ENCODE data around the gene LYZL6. TPM values are rescaled to one million over a fixed set of nuclear protein-coding genes. Genes with fewer than 3 reads are reported as not detected.

LYZL6 gene
- total RNA-seq, 1 experiment from 2014 or later = not detected

- Mint-ChIP-seq H3K4me1 (no peaks in the 10 kb centered on the region), H3K4me3 (no peak overlapping the region), H3K27me3 (ENCODE audit: low read depth) (peaks cover 6% of the 10 kb centered on the region; the same call in 1 of the 2 replicates), H3K36me3 (no peaks in the 10 kb centered on the region), H3K9me3 (peaks cover 23% of the 10 kb centered on the region), H3K27ac (no peak overlapping the region)
- ChIA-PET POLR2A (no interaction called here), CTCF (no interaction called here)
- ATAC-seq (no peak), DNase-seq (ENCODE audit: low spot score) (no peak)
- TF ChIP-seq, protein P1, sequence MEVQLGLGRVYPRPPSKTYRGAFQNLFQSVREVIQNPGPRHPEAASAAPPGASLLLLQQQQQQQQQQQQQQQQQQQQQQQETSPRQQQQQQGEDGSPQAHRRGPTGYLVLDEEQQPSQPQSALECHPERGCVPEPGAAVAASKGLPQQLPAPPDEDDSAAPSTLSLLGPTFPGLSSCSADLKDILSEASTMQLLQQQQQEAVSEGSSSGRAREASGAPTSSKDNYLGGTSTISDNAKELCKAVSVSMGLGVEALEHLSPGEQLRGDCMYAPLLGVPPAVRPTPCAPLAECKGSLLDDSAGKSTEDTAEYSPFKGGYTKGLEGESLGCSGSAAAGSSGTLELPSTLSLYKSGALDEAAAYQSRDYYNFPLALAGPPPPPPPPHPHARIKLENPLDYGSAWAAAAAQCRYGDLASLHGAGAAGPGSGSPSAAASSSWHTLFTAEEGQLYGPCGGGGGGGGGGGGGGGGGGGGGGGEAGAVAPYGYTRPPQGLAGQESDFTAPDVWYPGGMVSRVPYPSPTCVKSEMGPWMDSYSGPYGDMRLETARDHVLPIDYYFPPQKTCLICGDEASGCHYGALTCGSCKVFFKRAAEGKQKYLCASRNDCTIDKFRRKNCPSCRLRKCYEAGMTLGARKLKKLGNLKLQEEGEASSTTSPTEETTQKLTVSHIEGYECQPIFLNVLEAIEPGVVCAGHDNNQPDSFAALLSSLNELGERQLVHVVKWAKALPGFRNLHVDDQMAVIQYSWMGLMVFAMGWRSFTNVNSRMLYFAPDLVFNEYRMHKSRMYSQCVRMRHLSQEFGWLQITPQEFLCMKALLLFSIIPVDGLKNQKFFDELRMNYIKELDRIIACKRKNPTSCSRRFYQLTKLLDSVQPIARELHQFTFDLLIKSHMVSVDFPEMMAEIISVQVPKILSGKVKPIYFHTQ (CRISPR knock-in tag; IDR thresholded peaks at IDR 0.05) = no peak
- TF ChIP-seq NFATC4 (CRISPR knock-in tag; IDR thresholded peaks at IDR 0.05) = no peak
- TF ChIP-seq, protein P2, sequence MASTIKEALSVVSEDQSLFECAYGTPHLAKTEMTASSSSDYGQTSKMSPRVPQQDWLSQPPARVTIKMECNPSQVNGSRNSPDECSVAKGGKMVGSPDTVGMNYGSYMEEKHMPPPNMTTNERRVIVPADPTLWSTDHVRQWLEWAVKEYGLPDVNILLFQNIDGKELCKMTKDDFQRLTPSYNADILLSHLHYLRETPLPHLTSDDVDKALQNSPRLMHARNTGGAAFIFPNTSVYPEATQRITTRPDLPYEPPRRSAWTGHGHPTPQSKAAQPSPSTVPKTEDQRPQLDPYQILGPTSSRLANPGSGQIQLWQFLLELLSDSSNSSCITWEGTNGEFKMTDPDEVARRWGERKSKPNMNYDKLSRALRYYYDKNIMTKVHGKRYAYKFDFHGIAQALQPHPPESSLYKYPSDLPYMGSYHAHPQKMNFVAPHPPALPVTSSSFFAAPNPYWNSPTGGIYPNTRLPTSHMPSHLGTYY (CRISPR knock-in tag; IDR thresholded peaks at IDR 0.05) = no peak
- no peak for TF ChIP-seq ZBTB21 (CRISPR knock-in tag; IDR thresholded peaks at IDR 0.05; ENCODE audit: borderline replicate concordance)
- TF ChIP-seq PRRX2 (CRISPR knock-in tag; IDR thresholded peaks at IDR 0.05) = no peak
- no peak for TF ChIP-seq EMX1 (CRISPR knock-in tag; IDR thresholded peaks at IDR 0.05)
- TF ChIP-seq, protein P3, sequence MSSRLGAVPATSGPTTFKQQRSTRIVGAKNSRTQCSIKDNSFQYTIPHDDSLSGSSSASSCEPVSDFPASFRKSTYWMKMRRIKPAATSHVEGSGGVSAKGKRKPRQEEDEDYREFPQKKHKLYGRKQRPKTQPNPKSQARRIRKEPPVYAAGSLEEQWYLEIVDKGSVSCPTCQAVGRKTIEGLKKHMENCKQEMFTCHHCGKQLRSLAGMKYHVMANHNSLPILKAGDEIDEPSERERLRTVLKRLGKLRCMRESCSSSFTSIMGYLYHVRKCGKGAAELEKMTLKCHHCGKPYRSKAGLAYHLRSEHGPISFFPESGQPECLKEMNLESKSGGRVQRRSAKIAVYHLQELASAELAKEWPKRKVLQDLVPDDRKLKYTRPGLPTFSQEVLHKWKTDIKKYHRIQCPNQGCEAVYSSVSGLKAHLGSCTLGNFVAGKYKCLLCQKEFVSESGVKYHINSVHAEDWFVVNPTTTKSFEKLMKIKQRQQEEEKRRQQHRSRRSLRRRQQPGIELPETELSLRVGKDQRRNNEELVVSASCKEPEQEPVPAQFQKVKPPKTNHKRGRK (CRISPR knock-in tag; IDR thresholded peaks at IDR 0.05; ENCODE audit: borderline replicate concordance) = no peak
- TF ChIP-seq, protein P4, sequence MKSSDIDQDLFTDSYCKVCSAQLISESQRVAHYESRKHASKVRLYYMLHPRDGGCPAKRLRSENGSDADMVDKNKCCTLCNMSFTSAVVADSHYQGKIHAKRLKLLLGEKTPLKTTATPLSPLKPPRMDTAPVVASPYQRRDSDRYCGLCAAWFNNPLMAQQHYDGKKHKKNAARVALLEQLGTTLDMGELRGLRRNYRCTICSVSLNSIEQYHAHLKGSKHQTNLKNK (CRISPR knock-in tag; IDR thresholded peaks at IDR 0.05) = no peak
- no peak for TF ChIP-seq TEAD1 (CRISPR knock-in tag; IDR thresholded peaks at IDR 0.05)
- no peak for TF ChIP-seq CREB1 (CRISPR knock-in tag; IDR thresholded peaks at IDR 0.05)
- no peak for TF ChIP-seq SMAD3 (CRISPR knock-in tag; IDR thresholded peaks at IDR 0.05; ENCODE audit: borderline replicate concordance)
- TF ChIP-seq ZNF121 (CRISPR knock-in tag; IDR thresholded peaks at IDR 0.05) = no peak
- TF ChIP-seq ESRRA (CRISPR knock-in tag; IDR thresholded peaks at IDR 0.05; ENCODE audit: borderline replicate concordance) = no peak
- no peak for TF ChIP-seq NR2C2 (CRISPR knock-in tag; IDR thresholded peaks at IDR 0.05)
- TF ChIP-seq NR3C1 (CRISPR knock-in tag; conservative IDR thresholded peaks at IDR 0.05; ENCODE audit: low read depth) = no peak
Observed at GRCh38 chr17:35903451-35903850, 40.1 kb downstream of the LYZL6 start.

- no peaks in the 10 kb centered on the region; the same call in 1 of the 2 replicates for H3K27me3 Mint-ChIP-seq (ENCODE audit: low read depth)
- ChIA-PET POLR2A (no interaction called here), CTCF (no interaction called here)
- no peak for ATAC-seq
- no peak for DNase-seq (ENCODE audit: low spot score)
- H3K4me3 Mint-ChIP-seq = no peak overlapping the region
- no peaks in the 10 kb centered on the region for H3K36me3 Mint-ChIP-seq
- H3K27ac Mint-ChIP-seq = no peak overlapping the region
- H3K9me3 Mint-ChIP-seq = peaks cover 19% of the 10 kb centered on the region
- no peaks in the 10 kb centered on the region for H3K4me1 Mint-ChIP-seq
- TF ChIP-seq EMX1 (CRISPR knock-in tag; IDR thresholded peaks at IDR 0.05) = no peak
- no peak for TF ChIP-seq ATF1 (CRISPR knock-in tag; IDR thresholded peaks at IDR 0.05)
- no peak for TF ChIP-seq E2F1 (CRISPR knock-in tag; IDR thresholded peaks at IDR 0.05)
- TF ChIP-seq, protein P5, sequence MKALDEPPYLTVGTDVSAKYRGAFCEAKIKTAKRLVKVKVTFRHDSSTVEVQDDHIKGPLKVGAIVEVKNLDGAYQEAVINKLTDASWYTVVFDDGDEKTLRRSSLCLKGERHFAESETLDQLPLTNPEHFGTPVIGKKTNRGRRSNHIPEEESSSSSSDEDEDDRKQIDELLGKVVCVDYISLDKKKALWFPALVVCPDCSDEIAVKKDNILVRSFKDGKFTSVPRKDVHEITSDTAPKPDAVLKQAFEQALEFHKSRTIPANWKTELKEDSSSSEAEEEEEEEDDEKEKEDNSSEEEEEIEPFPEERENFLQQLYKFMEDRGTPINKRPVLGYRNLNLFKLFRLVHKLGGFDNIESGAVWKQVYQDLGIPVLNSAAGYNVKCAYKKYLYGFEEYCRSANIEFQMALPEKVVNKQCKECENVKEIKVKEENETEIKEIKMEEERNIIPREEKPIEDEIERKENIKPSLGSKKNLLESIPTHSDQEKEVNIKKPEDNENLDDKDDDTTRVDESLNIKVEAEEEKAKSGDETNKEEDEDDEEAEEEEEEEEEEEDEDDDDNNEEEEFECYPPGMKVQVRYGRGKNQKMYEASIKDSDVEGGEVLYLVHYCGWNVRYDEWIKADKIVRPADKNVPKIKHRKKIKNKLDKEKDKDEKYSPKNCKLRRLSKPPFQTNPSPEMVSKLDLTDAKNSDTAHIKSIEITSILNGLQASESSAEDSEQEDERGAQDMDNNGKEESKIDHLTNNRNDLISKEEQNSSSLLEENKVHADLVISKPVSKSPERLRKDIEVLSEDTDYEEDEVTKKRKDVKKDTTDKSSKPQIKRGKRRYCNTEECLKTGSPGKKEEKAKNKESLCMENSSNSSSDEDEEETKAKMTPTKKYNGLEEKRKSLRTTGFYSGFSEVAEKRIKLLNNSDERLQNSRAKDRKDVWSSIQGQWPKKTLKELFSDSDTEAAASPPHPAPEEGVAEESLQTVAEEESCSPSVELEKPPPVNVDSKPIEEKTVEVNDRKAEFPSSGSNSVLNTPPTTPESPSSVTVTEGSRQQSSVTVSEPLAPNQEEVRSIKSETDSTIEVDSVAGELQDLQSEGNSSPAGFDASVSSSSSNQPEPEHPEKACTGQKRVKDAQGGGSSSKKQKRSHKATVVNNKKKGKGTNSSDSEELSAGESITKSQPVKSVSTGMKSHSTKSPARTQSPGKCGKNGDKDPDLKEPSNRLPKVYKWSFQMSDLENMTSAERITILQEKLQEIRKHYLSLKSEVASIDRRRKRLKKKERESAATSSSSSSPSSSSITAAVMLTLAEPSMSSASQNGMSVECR (CRISPR knock-in tag; IDR thresholded peaks at IDR 0.05; ENCODE audit: borderline replicate concordance) = no peak
- no peak for TF ChIP-seq FOXP4 (CRISPR knock-in tag; IDR thresholded peaks at IDR 0.05)
- no peak for TF ChIP-seq MYBL2 (CRISPR knock-in tag; IDR thresholded peaks at IDR 0.05)
Observed at GRCh38 chr17:35901631-35902175, 41.8 kb downstream of the LYZL6 start.
